T-helper 2 cell treated with Interferon-gamma antibody and Interleukin-4, amounts not matched to agents 5 μg/mL and 100 μg/mL, for 36 hours (primary cell): ENCODE measurements around the gene BRCA1.
"Not testable (repeated sequence)": the region's sequence is repeated elsewhere in the genome, so short reads cannot be mapped to it uniquely, and the experiment has no call there.

Source experiments
- DNase-seq: peaks from one replicate; pipeline ENCODE4 v3.0.0; 2021; ENCODE audit warnings: low spot score
- H3K27ac Mint-ChIP-seq: one replicate; pipeline ENCODE4 v1.8.0; 2021; ENCODE audit warnings: mild to moderate bottlenecking, mixed read lengths
- H3K27me3 Mint-ChIP-seq: one replicate; pipeline ENCODE4 v1.8.0; 2021; ENCODE audit warnings: low read depth, mixed read lengths
- H3K36me3 Mint-ChIP-seq: one replicate; pipeline ENCODE4 v1.8.0; 2021; ENCODE audit warnings: low read depth, mixed read lengths
- H3K4me1 Mint-ChIP-seq: one replicate; pipeline ENCODE4 v1.8.0; 2021; ENCODE audit warnings: low read depth, mixed read lengths
- H3K4me3 Mint-ChIP-seq: one replicate; pipeline ENCODE4 v1.8.0; 2022; ENCODE audit warnings: mild to moderate bottlenecking, moderate library complexity, mixed read lengths
- H3K9me3 Mint-ChIP-seq: one replicate; pipeline ENCODE4 v1.8.0; 2021; ENCODE audit warnings: mixed read lengths

Gene BRCA1

GRCh38 chr17:43125133-43125966 lies at the start of gene BRCA1:
TSS of gene BRCA1 (minus strand) at chr17:43125364. CDS start at chr17:43124096, 1,268 bp downstream.
- Mint-ChIP-seq H3K9me3 (no peaks in the 10 kb centered on the region), H3K36me3 (peaks cover 35% of the 10 kb centered on the region), H3K4me1 (peaks cover 22% of the 10 kb centered on the region), H3K27me3 (no peaks in the 10 kb centered on the region), H3K4me3 (peak within 1 kb of the TSS; percentile 99), H3K27ac (peak within 1 kb of the TSS; percentile 98)
- peak; percentile 95 for DNase-seq

DNA sequence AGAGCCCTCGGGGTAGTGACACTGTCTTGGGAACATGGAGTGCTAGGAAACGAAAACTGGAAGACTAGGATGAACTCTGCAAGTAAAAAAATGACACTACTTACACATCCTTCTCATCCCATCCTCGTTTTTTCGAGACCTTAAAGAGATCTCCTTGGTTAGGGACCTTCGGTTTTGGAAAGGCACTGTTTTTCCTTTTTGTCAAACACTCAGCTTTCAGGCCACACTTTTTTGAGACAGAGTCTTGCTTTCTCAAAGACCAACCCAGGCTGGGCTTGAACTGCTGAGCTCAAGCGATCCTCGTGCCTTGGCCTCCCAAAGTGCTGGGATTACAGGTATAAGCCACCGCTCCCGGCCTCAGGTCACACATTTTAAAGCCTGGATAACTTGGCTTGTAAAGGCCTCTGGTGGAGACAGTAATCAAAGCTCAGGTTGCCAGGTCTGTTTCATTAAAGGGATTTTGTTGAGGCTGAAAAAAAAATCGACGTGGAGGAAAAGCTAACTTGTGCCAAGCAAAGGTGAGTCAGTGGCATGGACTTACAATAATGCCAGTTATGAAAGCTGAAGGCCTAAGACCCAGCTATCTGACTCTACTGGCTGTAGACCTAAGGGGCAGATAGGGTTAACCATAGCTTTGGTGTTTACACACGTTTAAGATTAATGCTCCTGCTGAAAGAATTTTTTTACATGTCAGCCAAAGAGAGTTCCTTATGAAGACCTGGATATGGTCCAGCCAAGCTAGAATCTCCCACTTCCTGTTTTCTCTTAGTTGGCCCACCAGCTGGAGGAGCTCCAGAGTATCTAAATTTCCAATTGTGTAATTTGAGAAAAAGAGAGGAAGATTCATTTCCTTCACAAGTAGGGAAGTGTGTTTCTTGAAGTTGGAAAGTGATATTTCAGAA lies 46.7 kb upstream of the BRCA1 start:
- H3K4me1 Mint-ChIP-seq, result peaks cover 35% of the 10 kb centered on the region
- peak; percentile 7 for DNase-seq
- no peak overlapping the region for H3K27ac Mint-ChIP-seq
- peaks cover 18% of the 10 kb centered on the region for H3K36me3 Mint-ChIP-seq
- no peak overlapping the region for H3K4me3 Mint-ChIP-seq
- no peaks in the 10 kb centered on the region for H3K27me3 Mint-ChIP-seq
- no peaks in the 10 kb centered on the region for H3K9me3 Mint-ChIP-seq

GRCh38 chr17:43170766-43171585 lies 45.8 kb upstream of the BRCA1 start, which contains the start of gene NBR1:
TSS of gene NBR1 (plus strand) at chr17:43171214. CDS start at chr17:43175800, 4,586 bp downstream.
- Mint-ChIP-seq H3K27me3 (no peaks in the 10 kb centered on the region), H3K4me3 (no peak within 1 kb of the TSS), H3K9me3 (no peaks in the 10 kb centered on the region), H3K36me3 (peaks cover 13% of the 10 kb centered on the region), H3K27ac (no peak within 1 kb of the TSS), H3K4me1 (peaks cover 31% of the 10 kb centered on the region)
- peak; percentile 97 for DNase-seq

DNA sequence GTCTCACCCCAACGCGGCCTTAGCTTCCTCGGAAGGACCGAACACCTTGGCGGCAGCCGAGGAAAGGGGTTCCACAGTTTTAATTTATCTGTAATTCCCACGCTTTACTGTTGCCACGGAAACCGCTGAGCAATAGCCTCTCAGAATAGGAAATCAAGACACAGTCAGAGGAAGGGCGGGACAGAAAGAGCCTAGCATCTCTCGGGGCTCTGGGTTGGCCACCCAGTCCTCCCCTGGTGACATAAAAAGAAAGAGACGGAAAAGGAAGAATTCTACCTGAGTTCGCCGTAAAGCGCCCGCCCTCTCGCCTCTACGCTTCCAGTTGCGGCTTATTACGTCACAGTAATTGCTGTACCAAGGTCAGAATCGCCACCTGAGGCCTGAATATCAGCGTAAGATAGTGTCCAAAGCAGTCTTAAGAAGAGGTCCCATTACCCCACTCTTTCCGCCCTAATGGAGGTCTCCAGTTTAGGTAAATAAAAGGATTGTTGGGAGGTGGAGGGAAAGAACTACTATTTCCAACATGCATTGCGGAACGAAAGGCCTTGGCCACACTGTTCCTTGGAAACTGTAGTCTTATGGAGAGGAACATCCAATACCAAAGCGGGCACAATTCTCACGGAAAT lies 45.1 kb upstream of the BRCA1 start:
- no peaks in the 10 kb centered on the region for H3K9me3 Mint-ChIP-seq
- peaks cover 26% of the 10 kb centered on the region for H3K4me1 Mint-ChIP-seq
- peak; percentile 91 for DNase-seq
- no peak overlapping the region for H3K4me3 Mint-ChIP-seq
- no peaks in the 10 kb centered on the region for H3K27me3 Mint-ChIP-seq
- H3K36me3 Mint-ChIP-seq, result peaks cover 7% of the 10 kb centered on the region
- no peak overlapping the region for H3K27ac Mint-ChIP-seq

- no peak overlapping the region for H3K27ac Mint-ChIP-seq
- H3K36me3 Mint-ChIP-seq, result peaks cover 4% of the 10 kb centered on the region
- no peak for DNase-seq
- H3K4me3 Mint-ChIP-seq, result no peak overlapping the region
- no peaks in the 10 kb centered on the region for H3K27me3 Mint-ChIP-seq
- H3K4me1 Mint-ChIP-seq, result peaks cover 23% of the 10 kb centered on the region
- H3K9me3 Mint-ChIP-seq, result no peaks in the 10 kb centered on the region
These were observed 44.5 kb upstream of the BRCA1 start for GRCh38 chr17:43169561-43170139.

DNA sequence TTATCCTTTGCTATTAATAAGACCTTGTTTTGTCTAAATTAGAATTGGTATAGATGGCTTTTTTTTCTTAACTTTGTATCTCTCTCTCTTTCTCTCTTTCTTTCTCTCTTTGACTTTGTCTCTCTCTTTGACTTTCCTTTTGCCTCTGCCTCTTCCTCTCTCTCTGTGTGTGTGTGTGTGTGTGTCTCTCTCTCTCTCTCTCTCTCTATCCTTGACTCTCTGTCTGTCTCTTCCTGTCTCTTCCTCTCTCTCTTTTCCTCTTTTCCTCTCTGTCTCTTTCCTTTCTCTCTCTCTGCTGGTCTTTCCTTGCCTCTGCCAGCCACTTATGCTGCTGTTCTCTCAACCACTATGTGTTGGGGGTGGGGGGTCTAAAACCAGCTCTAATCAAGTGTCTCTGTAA lies 40.8 kb upstream of the BRCA1 start:
- not testable (repeated sequence) for H3K27me3 Mint-ChIP-seq, H3K9me3 Mint-ChIP-seq, H3K36me3 Mint-ChIP-seq, DNase-seq, H3K4me3 Mint-ChIP-seq, H3K4me1 Mint-ChIP-seq
- H3K27ac Mint-ChIP-seq, result peak overlapping the region; percentile 29

DNA sequence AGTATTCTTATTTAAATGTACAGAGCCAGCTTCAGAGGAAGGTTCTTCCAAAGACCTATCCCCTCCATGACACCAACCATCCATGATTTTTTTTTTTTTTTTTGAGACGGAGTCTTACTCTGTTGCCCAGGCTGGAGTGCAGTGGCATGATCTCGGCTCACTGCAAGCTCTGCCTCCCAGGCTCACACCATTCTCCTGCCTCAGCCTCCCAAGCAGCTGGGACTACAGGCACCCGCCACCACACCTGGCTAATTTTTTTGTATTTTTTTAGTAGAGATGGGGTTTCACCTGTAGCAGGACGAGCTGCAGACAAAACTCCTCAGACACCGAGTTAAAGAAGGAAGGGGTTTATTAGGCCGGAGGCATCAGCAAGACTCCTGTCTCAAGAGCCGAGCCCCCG lies 34.8 kb upstream of the BRCA1 start:
- H3K27me3 Mint-ChIP-seq, H3K36me3 Mint-ChIP-seq, H3K4me3 Mint-ChIP-seq, H3K9me3 Mint-ChIP-seq, H3K4me1 Mint-ChIP-seq, H3K27ac Mint-ChIP-seq, DNase-seq: not testable (repeated sequence)

DNA sequence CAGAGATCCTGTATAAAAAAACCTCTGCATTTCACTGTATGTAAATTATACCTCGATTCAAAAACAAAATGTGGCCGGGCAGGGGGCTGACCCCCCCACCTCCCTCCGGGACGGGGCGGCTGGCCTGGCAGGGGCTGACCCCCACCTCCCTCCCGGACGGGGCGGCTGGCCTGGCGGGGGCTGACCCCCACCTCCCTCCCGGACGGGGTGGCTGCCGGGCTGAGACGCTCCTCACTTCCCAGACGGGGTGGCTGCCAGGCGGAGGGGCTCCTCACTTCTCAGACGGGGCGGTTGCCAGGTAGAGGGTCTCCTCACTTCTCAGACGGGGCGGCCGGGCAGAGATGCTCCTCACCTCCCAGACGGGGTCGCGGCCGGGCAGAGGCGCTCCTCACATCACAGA lies 34.1 kb upstream of the BRCA1 start:
- H3K4me3 Mint-ChIP-seq, H3K27me3 Mint-ChIP-seq, H3K36me3 Mint-ChIP-seq, H3K9me3 Mint-ChIP-seq, DNase-seq, H3K27ac Mint-ChIP-seq, H3K4me1 Mint-ChIP-seq: not testable (repeated sequence)

- DNase-seq, result no peak
- H3K27me3 Mint-ChIP-seq, result no peaks in the 10 kb centered on the region
These were observed 30.5 kb upstream of the BRCA1 start for GRCh38 chr17:43155666-43156065.

GRCh38 chr17:43153197-43153835 lies 28.2 kb upstream of the BRCA1 start:
- H3K27ac Mint-ChIP-seq, H3K27me3 Mint-ChIP-seq, H3K9me3 Mint-ChIP-seq, H3K4me1 Mint-ChIP-seq, H3K4me3 Mint-ChIP-seq, DNase-seq: not testable (repeated sequence)
- H3K36me3 Mint-ChIP-seq, result peaks cover 10% of the 10 kb centered on the region

More at GRCh38 chr17:43155666-43156065, 30.5 kb upstream of the BRCA1 start:
- H3K4me3 Mint-ChIP-seq, result no peak overlapping the region
- H3K36me3 Mint-ChIP-seq, result peaks cover 8% of the 10 kb centered on the region
- no peak overlapping the region for H3K27ac Mint-ChIP-seq
- peaks cover 8% of the 10 kb centered on the region for H3K9me3 Mint-ChIP-seq
- no peaks in the 10 kb centered on the region for H3K4me1 Mint-ChIP-seq

GRCh38 chr17:43151880-43152456 lies 26.8 kb upstream of the BRCA1 start:
- no peak for DNase-seq
- Mint-ChIP-seq H3K36me3 (peaks cover 12% of the 10 kb centered on the region), H3K9me3 (peaks cover 8% of the 10 kb centered on the region), H3K4me3 (no peak overlapping the region), H3K27ac (no peak overlapping the region), H3K27me3 (no peaks in the 10 kb centered on the region), H3K4me1 (no peaks in the 10 kb centered on the region)

DNA sequence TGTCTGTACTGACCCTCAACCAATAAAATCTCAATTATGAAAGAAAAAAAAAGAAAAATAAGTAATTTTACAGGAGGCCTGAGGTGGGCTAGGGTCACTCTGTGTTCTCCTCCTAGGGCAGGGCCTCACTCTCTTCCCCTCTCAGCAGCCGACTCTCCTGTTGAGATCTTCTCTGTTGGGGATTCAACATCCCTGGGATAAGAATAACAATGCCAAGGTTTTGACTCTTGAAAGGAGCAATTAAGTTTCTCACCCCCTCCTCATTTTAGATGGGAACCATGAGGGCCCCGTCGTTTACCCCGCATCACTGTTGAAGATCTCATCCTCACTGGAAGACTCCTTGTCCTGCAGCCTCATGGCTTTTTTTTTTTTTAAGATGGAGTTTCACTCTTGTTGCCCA lies 21.5 kb upstream of the BRCA1 start:
- H3K9me3 Mint-ChIP-seq, result no peaks in the 10 kb centered on the region
- H3K27ac Mint-ChIP-seq, result no peak overlapping the region
- H3K4me3 Mint-ChIP-seq, result no peak overlapping the region
- H3K27me3 Mint-ChIP-seq, result no peaks in the 10 kb centered on the region
- H3K36me3 Mint-ChIP-seq, result peaks cover 9% of the 10 kb centered on the region
- no peak for DNase-seq
- no peaks in the 10 kb centered on the region for H3K4me1 Mint-ChIP-seq
